ENCODE data around the gene PADI1. TPM values are rescaled to one million over a fixed set of nuclear protein-coding genes. Genes with fewer than 3 reads are reported as not detected.

The PADI1 gene
- polyA plus RNA-seq, 1 experiment, result not detected

DNA sequence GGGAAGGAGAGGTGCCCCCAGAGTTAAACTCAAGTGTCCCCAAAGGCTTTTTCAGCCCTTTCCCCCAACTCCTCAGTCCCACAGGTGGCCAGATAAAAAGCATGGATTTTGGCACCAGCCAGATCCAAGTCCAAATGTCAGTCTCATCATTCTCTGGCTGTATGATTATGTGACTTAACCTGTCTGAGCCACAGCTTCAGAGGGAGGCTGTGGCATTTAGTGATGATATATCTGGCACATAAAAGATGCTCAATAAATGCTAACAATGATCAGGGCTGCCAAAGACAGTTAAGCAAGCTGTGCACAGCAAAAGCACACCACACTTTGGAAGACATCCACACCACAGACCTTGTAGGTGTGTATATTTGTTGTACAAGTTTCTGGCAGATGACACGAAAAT is 38.3 kb downstream of the PADI1 start:
- no peaks in the 10 kb centered on the region; the same call in 1 of the 2 replicates for H3K9me3 ChIP-seq (ENCODE audit: control insufficient read depth, insufficient read depth, low read length)
- ChIA-PET POLR2A (no interaction called here), CTCF (interaction anchor here (4.3 kb wide), 1 partner anchor 118 kb away, joined by 21 read pairs; no protein-coding TSS in a partner anchor)
- H3K4me3 ChIP-seq (ENCODE audit: low read depth, low read length), result no peak overlapping the region
- DNase-seq (ENCODE audit: low read depth, low spot score), result no peak
- H3K27me3 ChIP-seq (ENCODE audit: control insufficient read depth, insufficient read depth, low read length), result peaks cover 6% of the 10 kb centered on the region
- H3K27ac ChIP-seq (ENCODE audit: low read depth, low read length), result no peak overlapping the region
- TF ChIP-seq, protein P1, sequence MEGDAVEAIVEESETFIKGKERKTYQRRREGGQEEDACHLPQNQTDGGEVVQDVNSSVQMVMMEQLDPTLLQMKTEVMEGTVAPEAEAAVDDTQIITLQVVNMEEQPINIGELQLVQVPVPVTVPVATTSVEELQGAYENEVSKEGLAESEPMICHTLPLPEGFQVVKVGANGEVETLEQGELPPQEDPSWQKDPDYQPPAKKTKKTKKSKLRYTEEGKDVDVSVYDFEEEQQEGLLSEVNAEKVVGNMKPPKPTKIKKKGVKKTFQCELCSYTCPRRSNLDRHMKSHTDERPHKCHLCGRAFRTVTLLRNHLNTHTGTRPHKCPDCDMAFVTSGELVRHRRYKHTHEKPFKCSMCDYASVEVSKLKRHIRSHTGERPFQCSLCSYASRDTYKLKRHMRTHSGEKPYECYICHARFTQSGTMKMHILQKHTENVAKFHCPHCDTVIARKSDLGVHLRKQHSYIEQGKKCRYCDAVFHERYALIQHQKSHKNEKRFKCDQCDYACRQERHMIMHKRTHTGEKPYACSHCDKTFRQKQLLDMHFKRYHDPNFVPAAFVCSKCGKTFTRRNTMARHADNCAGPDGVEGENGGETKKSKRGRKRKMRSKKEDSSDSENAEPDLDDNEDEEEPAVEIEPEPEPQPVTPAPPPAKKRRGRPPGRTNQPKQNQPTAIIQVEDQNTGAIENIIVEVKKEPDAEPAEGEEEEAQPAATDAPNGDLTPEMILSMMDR (IDR thresholded peaks at IDR 0.05; ENCODE audit: low read depth, low read length), result no peak

DNA sequence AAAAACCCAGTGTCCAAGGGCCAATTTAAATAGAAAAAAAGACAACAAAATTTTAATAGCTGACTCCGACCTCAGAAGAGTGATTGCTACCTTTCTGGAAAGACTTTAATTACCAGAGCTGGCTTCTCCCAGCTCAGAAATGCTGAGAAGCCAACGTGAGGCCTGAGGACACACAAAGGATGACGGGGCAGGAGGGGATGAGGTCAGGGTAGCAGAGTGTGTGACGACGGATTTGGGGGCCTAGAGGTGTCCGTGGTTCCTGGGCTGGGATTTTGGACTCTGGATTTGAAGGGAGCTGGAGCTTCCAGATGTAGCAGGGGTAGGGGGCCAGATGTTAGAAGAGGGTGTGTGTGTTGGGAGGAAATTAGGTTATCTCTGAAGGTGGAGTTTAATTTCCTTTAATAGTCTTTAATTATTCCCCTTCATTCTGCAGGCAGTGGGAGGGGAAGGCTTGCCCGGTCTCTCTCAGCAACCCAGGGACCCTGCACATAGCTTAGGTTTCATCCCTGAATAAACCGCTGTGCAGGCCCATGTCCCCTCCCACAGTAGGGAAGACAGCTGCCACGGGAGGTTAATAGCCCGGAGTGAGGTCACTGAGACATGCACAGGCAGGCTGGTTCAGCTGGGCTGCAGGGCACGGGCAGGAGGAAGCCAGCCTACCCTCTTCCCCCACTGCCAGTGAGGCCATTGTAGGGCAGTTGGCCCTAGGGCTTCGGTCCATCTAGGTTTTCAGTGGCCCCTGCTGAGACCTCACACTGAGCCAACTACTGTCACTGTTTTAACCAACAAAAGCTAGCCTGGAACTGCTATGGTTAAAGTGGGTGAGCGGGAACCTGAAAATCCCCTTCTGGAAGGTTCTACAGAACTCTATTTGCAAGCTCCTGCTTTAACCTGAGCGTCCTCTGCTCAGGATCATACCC is 40.2 kb downstream of the PADI1 start:
- Histone ChIP-seq H3K27ac (ENCODE audit: low read depth, low read length) (no peak overlapping the region), H3K27me3 (ENCODE audit: control insufficient read depth, insufficient read depth, low read length) (peaks cover 6% of the 10 kb centered on the region), H3K9me3 (ENCODE audit: control insufficient read depth, insufficient read depth, low read length) (no peaks in the 10 kb centered on the region; the same call in 1 of the 2 replicates), H3K4me3 (ENCODE audit: low read depth, low read length) (no peak overlapping the region)
- TF ChIP-seq, protein P1 (IDR thresholded peaks at IDR 0.05; ENCODE audit: low read depth, low read length), result no peak
- ChIA-PET POLR2A (no interaction called here), CTCF (interaction anchor here (1.9 to 4.3 kb wide), 3 partner anchors 29 to 120 kb away, joined by 7 to 21 read pairs (median 9); no protein-coding TSS in a partner anchor)
- DNase-seq (ENCODE audit: low read depth, low spot score), result no peak

DNA sequence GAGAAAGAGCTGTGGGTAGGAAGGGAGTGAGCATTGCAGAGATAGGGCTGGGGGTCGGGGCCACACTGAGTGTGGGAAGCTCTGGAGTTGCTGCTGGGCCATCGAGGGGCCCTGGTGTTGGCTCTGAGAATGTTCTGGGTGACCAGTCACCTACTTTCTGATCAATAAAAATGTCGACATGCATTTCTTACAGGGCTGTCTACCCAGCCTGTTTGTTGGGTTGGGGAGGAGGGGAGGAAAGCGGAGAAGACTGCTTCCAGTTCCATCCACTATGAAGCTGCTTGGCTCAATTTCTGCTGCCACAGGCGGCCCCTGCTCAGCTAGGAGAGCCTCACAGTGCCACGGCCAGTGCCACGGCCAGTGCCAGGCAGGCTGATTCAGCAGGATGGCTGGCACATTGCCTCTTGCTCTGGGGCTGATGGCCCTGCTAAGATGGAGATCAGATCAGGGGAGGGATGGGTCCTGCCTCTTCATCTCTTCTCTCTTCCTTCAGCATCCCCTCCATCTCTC is 40.9 kb downstream of the PADI1 start:
- TF ChIP-seq, protein P1 (IDR thresholded peaks at IDR 0.05; ENCODE audit: low read depth, low read length), result no peak
- no peak overlapping the region for H3K4me3 ChIP-seq (ENCODE audit: low read depth, low read length)
- H3K27me3 ChIP-seq (ENCODE audit: control insufficient read depth, insufficient read depth, low read length), result peaks cover 2% of the 10 kb centered on the region
- no peaks in the 10 kb centered on the region; the same call in 1 of the 2 replicates for H3K9me3 ChIP-seq (ENCODE audit: control insufficient read depth, insufficient read depth, low read length)
- POLR2A ChIA-PET, result no interaction called here
- CTCF ChIA-PET, result interaction anchor here (1.9 to 4.3 kb wide), 4 partner anchors 8 to 121 kb away, joined by 7 to 21 read pairs (median 10); no protein-coding TSS in a partner anchor
- H3K27ac ChIP-seq (ENCODE audit: low read depth, low read length), result no peak overlapping the region
- no peak for DNase-seq (ENCODE audit: low read depth, low spot score)

DNA sequence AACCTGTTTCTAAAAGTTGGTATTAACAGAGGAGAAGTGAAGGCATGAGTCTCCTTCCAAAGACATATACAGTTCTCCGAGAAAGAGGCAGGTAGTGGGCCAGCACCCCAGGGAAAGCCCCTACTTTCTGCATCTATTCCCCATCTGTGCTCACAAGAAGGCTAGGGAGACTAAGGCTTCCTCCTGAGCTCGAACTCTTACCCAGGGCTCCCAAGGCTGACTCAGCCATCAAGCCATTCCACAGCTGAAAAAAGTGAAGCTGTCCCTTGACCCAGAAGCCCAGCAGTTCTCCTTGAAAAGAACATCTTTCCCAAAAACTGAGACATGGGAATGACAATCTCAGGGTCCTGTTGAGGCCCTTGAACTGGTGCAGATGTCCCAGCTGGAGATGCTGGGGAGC is 42.0 kb downstream of the PADI1 start:
- H3K9me3 ChIP-seq (ENCODE audit: control insufficient read depth, insufficient read depth, low read length), result no peaks in the 10 kb centered on the region; the same call in 1 of the 2 replicates
- CTCF ChIA-PET, result interaction anchor here (1.9 to 4.3 kb wide), 3 partner anchors 10 to 122 kb away, joined by 9 to 21 read pairs (median 12); no protein-coding TSS in a partner anchor
- DNase-seq (ENCODE audit: low read depth, low spot score), result no peak

More for the DNA sequence above, 42.0 kb downstream of the PADI1 start:
- Histone ChIP-seq H3K27me3 (ENCODE audit: control insufficient read depth, insufficient read depth, low read length) (peaks cover 2% of the 10 kb centered on the region), H3K4me3 (ENCODE audit: low read depth, low read length) (no peak overlapping the region), H3K27ac (ENCODE audit: low read depth, low read length) (no peak overlapping the region)
- TF ChIP-seq, protein P1 (IDR thresholded peaks at IDR 0.05; ENCODE audit: low read depth, low read length), result no peak
- POLR2A ChIA-PET, result no interaction called here

All from AG04450 (cell line).